ENCODE measurements around the gene UBL4A. TPM values are rescaled to one million over a fixed set of nuclear protein-coding genes. Genes with fewer than 3 reads are reported as not detected.
A peak's percentile ranks its signal among the peaks of the same experiment; 100 is the strongest.

Gene UBL4A
- total and polyA plus RNA-seq, 9 of the 15 experiments (the other 6 are each of a cell fraction or from before 2014, with no cell fraction given), result 15.2 to 140 (median 100) TPM

GRCh38 chrX:154484255-154485149, 1.9 kb downstream of the UBL4A start (continued):
- peak in 1 of 3 experiments; percentile 21; a peak in 1 of 6 replicates for TF ChIP-seq ZBTB11 (CRISPR knock-in tag; IDR thresholded peaks at IDR 0.05)
- TF ChIP-seq SMARCA4 (IDR thresholded peaks at IDR 0.05), result peak; percentile 64
- TF ChIP-seq WHSC1 (IDR thresholded peaks at IDR 0.05; ENCODE audit: low read length), result no peak
- peak; percentile 89 for TF ChIP-seq JUND (IDR thresholded peaks at IDR 0.05; ENCODE audit: borderline replicate concordance, low read depth, low read length)
- peak; percentile 88; the same call in 1 of the 3 replicates for TF ChIP-seq JUND (tag; IDR thresholded peaks at IDR 0.05; ENCODE audit: borderline replicate concordance, low read depth, low read length)
- peak; percentile 50 for TF ChIP-seq CBFA2T3 (IDR thresholded peaks at IDR 0.05)
- no peak for TF ChIP-seq IFI16 (CRISPR knock-in tag; IDR thresholded peaks at IDR 0.05)
- TF ChIP-seq TBL1XR1 (IDR thresholded peaks at IDR 0.05; ENCODE audit: low read length in 2 of 2), result peak in 1 of 2 experiments; percentile 39; a peak in 1 of 4 replicates
- TF ChIP-seq NFE2 (IDR thresholded peaks at IDR 0.05; ENCODE audit: low read depth), result peak; percentile 98
- no peak for TF ChIP-seq FOXM1 (IDR thresholded peaks at IDR 0.05; ENCODE audit: low read depth)
- TF ChIP-seq FOXM1 (CRISPR knock-in tag; IDR thresholded peaks at IDR 0.05; ENCODE audit: low read depth), result no peak
- TF ChIP-seq MYNN (IDR thresholded peaks at IDR 0.05), result peak; percentile 58; the same call in 1 of the 2 replicates
- TF ChIP-seq MYNN (CRISPR knock-in tag; IDR thresholded peaks at IDR 0.05), result no peak
- peak; percentile 93 for TF ChIP-seq MAFG (tag; conservative IDR thresholded peaks at IDR 0.05)
- TF ChIP-seq TBP (optimal IDR thresholded peaks at IDR 0.05; ENCODE audit: low read depth, low read length), result peak; percentile 68
- TF ChIP-seq SMARCC2 (IDR thresholded peaks at IDR 0.05; ENCODE audit: low read depth), result peak; percentile 44; the same call in 1 of the 2 replicates
- TF ChIP-seq POLR2B (IDR thresholded peaks at IDR 0.05; ENCODE audit: low read depth, partially characterized antibody), result peak; percentile 61
- TF ChIP-seq SLC30A9 (CRISPR knock-in tag; IDR thresholded peaks at IDR 0.05), result no peak
- TF ChIP-seq MNT (conservative IDR thresholded peaks at IDR 0.05), result peak in 1 of 2 experiments; percentile 52; a peak in 2 of 4 replicates
- peak; percentile 66 for TF ChIP-seq SUPT5H (IDR thresholded peaks at IDR 0.05)
- peak; percentile 22 for TF ChIP-seq E2F8 (IDR thresholded peaks at IDR 0.05; ENCODE audit: low read depth, partially characterized antibody)
- no peak for TF ChIP-seq BDP1 (IDR thresholded peaks at IDR 0.05; ENCODE audit: insufficient read depth, insufficient read length)
